ENCODE measurements around the gene PPM1K. TPM values are rescaled to one million over a fixed set of nuclear protein-coding genes. Genes with fewer than 3 reads are reported as not detected.

The PPM1K gene
- polyA plus RNA-seq, 2 donors: 5.5 to 5.7 TPM

- WGBS, 2 donors: 60 to 69% methylated on average over 3 of the region's 3 CpGs
- Histone ChIP-seq H3K4me3 (ENCODE audit: low read depth in 1 of 2, low read length in 2 of 2) (no peak overlapping the region), H3K27me3 (ENCODE audit: control insufficient read depth in 1 of 2, insufficient read depth in 2 of 2, low read length in 2 of 2) (no peaks in the 10 kb centered on the region), H3K27ac (ENCODE audit: low read depth in 2 of 2, low read length in 1 of 2) (no peak overlapping the region), H3K9me3 (ENCODE audit: control insufficient read depth in 2 of 2, insufficient read depth in 1 of 2, low read depth in 1 of 2, low read length in 1 of 2) (no peaks in the 10 kb centered on the region), H3K36me3 (ENCODE audit: control insufficient read depth in 2 of 2, insufficient read depth in 2 of 2, low read length in 1 of 2) (no peaks in the 10 kb centered on the region), H3K4me1 (ENCODE audit: control insufficient read depth in 2 of 2, insufficient read depth in 2 of 2, low read length in 1 of 2) (peaks cover 0 to 5% of the 10 kb centered on the region in 2 donors)
Measured at GRCh38 chr4:88247148-88247547, 37.2 kb downstream of the PPM1K start.

DNA sequence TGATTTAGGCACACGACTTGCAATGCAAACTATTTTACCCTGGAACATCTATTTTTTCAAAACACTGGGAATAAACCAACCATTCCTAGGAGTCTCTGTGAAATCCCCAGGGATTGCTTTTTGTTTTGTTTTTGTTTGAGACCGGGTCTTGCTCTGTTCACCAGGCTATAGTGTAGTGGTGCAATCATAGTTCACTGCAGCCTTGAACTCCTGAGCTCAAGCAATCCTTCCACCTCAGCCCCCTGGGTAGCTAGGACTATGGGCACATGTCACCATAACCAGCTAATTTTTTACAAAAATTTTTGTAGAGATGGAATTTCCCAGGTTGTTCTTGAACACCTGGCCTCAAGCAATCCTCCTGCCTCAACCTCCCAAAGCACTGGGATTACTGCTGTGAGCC, 37.8 kb downstream of the PPM1K start:
- Histone ChIP-seq H3K9me3 (ENCODE audit: control insufficient read depth in 2 of 2, insufficient read depth in 1 of 2, low read depth in 1 of 2, low read length in 1 of 2) (no peaks in the 10 kb centered on the region), H3K36me3 (ENCODE audit: control insufficient read depth in 2 of 2, insufficient read depth in 2 of 2, low read length in 1 of 2) (no peaks in the 10 kb centered on the region), H3K4me1 (ENCODE audit: control insufficient read depth in 2 of 2, insufficient read depth in 2 of 2, low read length in 1 of 2) (peaks cover 0 to 5% of the 10 kb centered on the region in 2 donors), H3K4me3 (ENCODE audit: low read depth in 1 of 2, low read length in 2 of 2) (no peak overlapping the region), H3K27ac (ENCODE audit: low read depth in 2 of 2, low read length in 1 of 2) (no peak overlapping the region), H3K27me3 (ENCODE audit: control insufficient read depth in 1 of 2, insufficient read depth in 2 of 2, low read length in 2 of 2) (no peaks in the 10 kb centered on the region)
- 74 to 79% methylated on average over 2 of the region's 2 CpGs for WGBS, 2 donors

- H3K27ac ChIP-seq (ENCODE audit: low read depth in 2 of 2, low read length in 1 of 2): no peak overlapping the region
- no peaks in the 10 kb centered on the region for H3K27me3 ChIP-seq (ENCODE audit: control insufficient read depth in 1 of 2, insufficient read depth in 2 of 2, low read length in 2 of 2)
- H3K36me3 ChIP-seq (ENCODE audit: control insufficient read depth in 2 of 2, insufficient read depth in 2 of 2, low read length in 1 of 2): no peaks in the 10 kb centered on the region
- H3K9me3 ChIP-seq (ENCODE audit: control insufficient read depth in 2 of 2, insufficient read depth in 1 of 2, low read depth in 1 of 2, low read length in 1 of 2): no peaks in the 10 kb centered on the region
- no peak overlapping the region for H3K4me3 ChIP-seq (ENCODE audit: low read depth in 1 of 2, low read length in 2 of 2)
- H3K4me1 ChIP-seq (ENCODE audit: control insufficient read depth in 2 of 2, insufficient read depth in 2 of 2, low read length in 1 of 2): peaks cover 0 to 5% of the 10 kb centered on the region in 2 donors
- WGBS, 2 donors: 75 to 82% methylated on average over 13 to 17 of the region's 17 CpGs
Measured at GRCh38 chr4:88244816-88245579, 39.4 kb downstream of the PPM1K start.

DNA sequence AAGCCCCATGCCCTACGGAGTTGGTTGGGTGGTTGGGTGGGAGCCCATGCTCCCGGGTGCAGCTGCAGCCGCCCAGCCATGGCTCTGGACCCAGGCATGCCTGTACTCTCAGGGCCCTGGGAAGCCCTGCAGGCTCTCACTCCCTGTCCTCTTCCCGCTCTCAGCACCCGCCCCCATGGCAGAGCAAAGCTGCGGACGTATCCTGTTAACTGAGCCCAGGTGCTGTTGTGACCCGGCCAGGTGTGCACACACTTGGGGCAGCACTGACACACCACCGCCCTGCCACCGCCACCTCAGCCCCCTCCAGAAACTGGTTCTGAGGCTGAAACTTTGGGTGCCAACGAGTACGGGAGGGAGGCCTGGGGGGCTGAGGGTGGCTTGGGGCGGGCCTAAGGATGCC, 40.3 kb downstream of the PPM1K start:
- H3K4me1 ChIP-seq (ENCODE audit: control insufficient read depth in 2 of 2, insufficient read depth in 2 of 2, low read length in 1 of 2): peaks cover 0 to 5% of the 10 kb centered on the region in 2 donors
- H3K9me3 ChIP-seq (ENCODE audit: control insufficient read depth in 2 of 2, insufficient read depth in 1 of 2, low read depth in 1 of 2, low read length in 1 of 2): no peaks in the 10 kb centered on the region
- WGBS, 2 donors: 84 to 91% methylated on average over 12 to 13 of the region's 13 CpGs
- H3K27ac ChIP-seq (ENCODE audit: low read depth in 2 of 2, low read length in 1 of 2): no peak overlapping the region
- no peaks in the 10 kb centered on the region for H3K27me3 ChIP-seq (ENCODE audit: control insufficient read depth in 1 of 2, insufficient read depth in 2 of 2, low read length in 2 of 2)
- H3K4me3 ChIP-seq (ENCODE audit: low read depth in 1 of 2, low read length in 2 of 2): no peak overlapping the region
- no peaks in the 10 kb centered on the region for H3K36me3 ChIP-seq (ENCODE audit: control insufficient read depth in 2 of 2, insufficient read depth in 2 of 2, low read length in 1 of 2)

DNA sequence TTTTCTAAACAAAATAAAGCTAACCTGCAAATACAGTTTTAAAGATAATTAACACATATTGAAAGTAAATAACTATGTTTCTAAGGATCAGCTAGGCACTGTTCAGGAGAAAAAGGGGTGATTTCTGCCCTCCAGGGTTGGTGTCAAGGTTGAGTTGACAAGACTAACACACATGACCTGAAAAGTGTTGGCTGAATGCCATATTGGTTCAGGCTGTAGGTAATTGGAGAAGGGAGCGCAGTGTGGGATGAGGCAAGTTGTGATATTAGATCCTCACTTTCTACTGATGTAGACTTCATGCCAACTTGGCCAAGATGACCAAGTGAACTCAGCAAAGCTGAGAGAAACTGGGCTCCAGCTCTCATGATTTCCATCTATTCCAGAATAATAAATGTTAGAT, 42.2 kb downstream of the PPM1K start:
- Histone ChIP-seq H3K4me1 (ENCODE audit: control insufficient read depth in 2 of 2, insufficient read depth in 2 of 2, low read length in 1 of 2) (peaks cover 0 to 5% of the 10 kb centered on the region in 2 donors), H3K36me3 (ENCODE audit: control insufficient read depth in 2 of 2, insufficient read depth in 2 of 2, low read length in 1 of 2) (no peaks in the 10 kb centered on the region), H3K9me3 (ENCODE audit: control insufficient read depth in 2 of 2, insufficient read depth in 1 of 2, low read depth in 1 of 2, low read length in 1 of 2) (no peaks in the 10 kb centered on the region), H3K27me3 (ENCODE audit: control insufficient read depth in 1 of 2, insufficient read depth in 2 of 2, low read length in 2 of 2) (no peaks in the 10 kb centered on the region), H3K4me3 (ENCODE audit: low read depth in 1 of 2, low read length in 2 of 2) (no peak overlapping the region), H3K27ac (ENCODE audit: low read depth in 2 of 2, low read length in 1 of 2) (no peak overlapping the region)
- WGBS, 2 donors: 74 to 82% methylated on average over 1 of the region's 1 CpG

DNA sequence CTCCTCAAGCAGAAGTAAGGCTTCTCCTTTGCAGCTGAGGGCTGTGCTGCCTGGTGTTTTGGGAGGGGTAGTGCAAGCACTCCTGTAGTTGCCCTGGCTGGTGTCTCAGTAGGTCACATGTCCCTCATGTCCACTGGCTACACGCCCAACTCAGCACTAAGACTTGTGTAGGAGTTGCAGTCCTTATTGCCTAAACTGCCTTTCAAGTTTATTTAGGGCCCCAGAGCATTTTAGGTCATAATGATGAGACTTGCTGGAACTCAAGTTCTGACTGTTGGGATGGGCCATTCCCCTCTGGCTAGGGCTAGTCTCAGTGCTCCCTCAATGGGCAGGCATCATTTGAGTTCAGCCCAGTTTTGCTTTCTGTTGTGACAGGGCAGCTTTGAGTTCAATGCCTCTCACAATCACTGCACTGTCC, 44.1 kb downstream of the PPM1K start:
- Histone ChIP-seq H3K36me3 (ENCODE audit: control insufficient read depth in 2 of 2, insufficient read depth in 2 of 2, low read length in 1 of 2) (no peaks in the 10 kb centered on the region), H3K9me3 (ENCODE audit: control insufficient read depth in 2 of 2, insufficient read depth in 1 of 2, low read depth in 1 of 2, low read length in 1 of 2) (no peaks in the 10 kb centered on the region), H3K4me1 (ENCODE audit: control insufficient read depth in 2 of 2, insufficient read depth in 2 of 2, low read length in 1 of 2) (peaks cover 0 to 4% of the 10 kb centered on the region in 2 donors), H3K4me3 (ENCODE audit: low read depth in 1 of 2, low read length in 2 of 2) (no peak overlapping the region), H3K27me3 (ENCODE audit: control insufficient read depth in 1 of 2, insufficient read depth in 2 of 2, low read length in 2 of 2) (no peaks in the 10 kb centered on the region), H3K27ac (ENCODE audit: low read depth in 2 of 2, low read length in 1 of 2) (no peak overlapping the region)
- 89 to 93% methylated on average over 1 of the region's 1 CpG for WGBS, 2 donors

DNA sequence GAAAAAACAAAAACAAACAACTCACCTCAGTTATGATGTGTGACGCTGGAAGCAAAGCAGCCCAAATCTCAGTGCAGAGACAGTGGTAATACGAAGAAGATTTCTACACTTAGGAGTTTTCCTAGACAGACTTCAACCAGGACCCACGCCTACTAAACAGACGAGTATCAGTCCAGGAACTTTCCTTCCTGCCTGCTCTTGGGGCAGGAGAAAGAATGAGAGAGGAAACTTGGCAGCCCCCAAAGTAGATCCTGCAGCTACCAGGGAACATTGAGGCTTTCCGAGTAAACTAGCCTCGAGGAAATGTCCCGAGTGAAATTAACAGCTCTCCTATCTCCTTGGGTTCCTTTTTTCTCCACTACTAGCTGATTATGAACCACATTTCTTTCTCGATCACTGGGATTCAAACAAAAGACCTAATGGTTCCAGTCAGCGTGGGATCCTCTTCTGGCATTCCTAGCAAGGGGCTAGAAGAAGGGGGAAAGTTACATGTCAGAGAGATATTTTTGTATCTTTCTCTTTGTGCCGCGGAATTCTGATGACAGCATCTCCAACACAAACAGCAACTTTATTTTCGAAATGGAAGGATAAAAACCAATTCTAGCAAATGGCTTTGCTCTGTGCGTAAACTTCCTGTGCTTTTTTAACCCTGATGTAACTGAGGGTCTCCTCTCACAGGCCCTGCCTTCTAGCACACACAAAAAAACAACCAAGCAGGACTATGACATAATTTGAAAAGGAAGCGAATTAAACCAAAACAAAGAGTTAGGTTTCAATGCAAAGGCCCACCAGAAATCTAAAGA, 53.2 kb downstream of the PPM1K start:
- 44 to 46% methylated on average over 14 of the region's 14 CpGs for WGBS, 2 donors
- Histone ChIP-seq H3K27ac (ENCODE audit: low read depth in 2 of 2, low read length in 1 of 2) (peak overlapping the region in 1 of 2 donors; percentile 4), H3K36me3 (ENCODE audit: control insufficient read depth in 2 of 2, insufficient read depth in 2 of 2, low read length in 1 of 2) (no peaks in the 10 kb centered on the region), H3K9me3 (ENCODE audit: control insufficient read depth in 2 of 2, insufficient read depth in 1 of 2, low read depth in 1 of 2, low read length in 1 of 2) (no peaks in the 10 kb centered on the region), H3K4me1 (ENCODE audit: control insufficient read depth in 2 of 2, insufficient read depth in 2 of 2, low read length in 1 of 2) (no peaks in the 10 kb centered on the region), H3K4me3 (ENCODE audit: low read depth in 1 of 2, low read length in 2 of 2) (peak overlapping the region in 1 of 2 donors; percentile 19), H3K27me3 (ENCODE audit: control insufficient read depth in 1 of 2, insufficient read depth in 2 of 2, low read length in 2 of 2) (no peaks in the 10 kb centered on the region)

DNA sequence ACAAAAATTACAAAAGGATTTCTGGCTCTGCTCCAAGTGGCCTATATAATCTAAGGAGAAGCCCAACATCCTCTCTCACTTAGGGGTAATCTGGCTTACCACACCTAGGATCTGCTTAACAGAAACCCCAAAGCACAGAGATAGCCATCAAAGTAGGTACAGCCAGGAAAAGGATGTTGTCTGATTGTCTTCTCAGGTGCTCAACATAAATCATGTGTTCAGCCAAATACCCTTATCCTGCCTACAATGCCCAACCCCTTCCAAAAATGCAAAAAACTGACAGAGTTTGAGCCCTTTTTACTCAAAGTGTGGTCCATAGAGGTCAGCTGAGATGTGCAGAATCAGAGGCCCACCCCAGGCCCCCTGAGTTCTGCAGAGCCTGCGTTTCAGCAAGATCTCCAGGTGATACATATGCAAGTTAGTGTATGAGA, 53.9 kb downstream of the PPM1K start:
- Histone ChIP-seq H3K27ac (ENCODE audit: low read depth in 2 of 2, low read length in 1 of 2) (no peak overlapping the region), H3K36me3 (ENCODE audit: control insufficient read depth in 2 of 2, insufficient read depth in 2 of 2, low read length in 1 of 2) (no peaks in the 10 kb centered on the region), H3K27me3 (ENCODE audit: control insufficient read depth in 1 of 2, insufficient read depth in 2 of 2, low read length in 2 of 2) (no peaks in the 10 kb centered on the region), H3K9me3 (ENCODE audit: control insufficient read depth in 2 of 2, insufficient read depth in 1 of 2, low read depth in 1 of 2, low read length in 1 of 2) (no peaks in the 10 kb centered on the region), H3K4me3 (ENCODE audit: low read depth in 1 of 2, low read length in 2 of 2) (no peak overlapping the region), H3K4me1 (ENCODE audit: control insufficient read depth in 2 of 2, insufficient read depth in 2 of 2, low read length in 1 of 2) (no peaks in the 10 kb centered on the region)
- 77 to 92% methylated on average over 1 of the region's 1 CpG for WGBS, 2 donors

- Histone ChIP-seq H3K4me3 (ENCODE audit: low read depth in 1 of 2, low read length in 2 of 2) (no peak overlapping the region), H3K27me3 (ENCODE audit: control insufficient read depth in 1 of 2, insufficient read depth in 2 of 2, low read length in 2 of 2) (no peaks in the 10 kb centered on the region), H3K27ac (ENCODE audit: low read depth in 2 of 2, low read length in 1 of 2) (no peak overlapping the region), H3K36me3 (ENCODE audit: control insufficient read depth in 2 of 2, insufficient read depth in 2 of 2, low read length in 1 of 2) (no peaks in the 10 kb centered on the region), H3K4me1 (ENCODE audit: control insufficient read depth in 2 of 2, insufficient read depth in 2 of 2, low read length in 1 of 2) (no peaks in the 10 kb centered on the region), H3K9me3 (ENCODE audit: control insufficient read depth in 2 of 2, insufficient read depth in 1 of 2, low read depth in 1 of 2, low read length in 1 of 2) (no peaks in the 10 kb centered on the region)
- WGBS, 2 donors: 81 to 83% methylated on average over 2 of the region's 2 CpGs
Measured at GRCh38 chr4:88227734-88228133, 56.6 kb downstream of the PPM1K start.
